ENCODE results near the gene LINC00237.

- TF ChIP-seq POLR2A (IDR thresholded peaks at IDR 0.05) (no peak), CTCF (IDR thresholded peaks at IDR 0.05) (no peak)
Measured at GRCh38 chr20:21063276-21063675, 42.9 kb downstream of the LINC00237 start.

Measured in lower leg skin (tissue), 3 donors.